HG03442 (cell line): ENCODE data around the gene ARHGEF6.

Experiments used
- ATAC-seq: cut with Tn5 transposase; IDR thresholded peaks from one replicate; pipeline ENCODE4 v1.9.1; 2021; ENCODE audit warnings: mild to moderate bottlenecking, moderate library complexity; ENCODE audit not compliant: unreplicated experiment

Gene ARHGEF6

DNA sequence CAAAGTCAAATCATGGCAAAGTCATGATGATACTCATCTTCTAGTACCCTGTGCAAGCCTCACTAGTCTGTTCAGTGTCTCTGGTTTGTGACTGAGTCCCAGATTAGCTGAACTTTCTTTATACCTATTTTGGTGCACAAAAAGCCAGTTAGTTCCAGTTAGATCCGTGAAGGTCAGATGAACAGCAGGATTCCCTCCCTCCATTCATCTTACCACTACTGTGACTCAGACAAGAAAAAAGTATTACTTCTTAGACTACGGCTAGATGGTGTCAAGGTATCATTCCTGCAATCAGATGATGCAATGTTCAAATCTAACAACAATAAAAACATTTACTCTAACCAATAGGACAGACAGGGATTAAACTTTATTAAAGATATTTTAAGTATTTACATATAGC is 30.4 kb downstream of the ARHGEF6 start:
- no peak for ATAC-seq

DNA sequence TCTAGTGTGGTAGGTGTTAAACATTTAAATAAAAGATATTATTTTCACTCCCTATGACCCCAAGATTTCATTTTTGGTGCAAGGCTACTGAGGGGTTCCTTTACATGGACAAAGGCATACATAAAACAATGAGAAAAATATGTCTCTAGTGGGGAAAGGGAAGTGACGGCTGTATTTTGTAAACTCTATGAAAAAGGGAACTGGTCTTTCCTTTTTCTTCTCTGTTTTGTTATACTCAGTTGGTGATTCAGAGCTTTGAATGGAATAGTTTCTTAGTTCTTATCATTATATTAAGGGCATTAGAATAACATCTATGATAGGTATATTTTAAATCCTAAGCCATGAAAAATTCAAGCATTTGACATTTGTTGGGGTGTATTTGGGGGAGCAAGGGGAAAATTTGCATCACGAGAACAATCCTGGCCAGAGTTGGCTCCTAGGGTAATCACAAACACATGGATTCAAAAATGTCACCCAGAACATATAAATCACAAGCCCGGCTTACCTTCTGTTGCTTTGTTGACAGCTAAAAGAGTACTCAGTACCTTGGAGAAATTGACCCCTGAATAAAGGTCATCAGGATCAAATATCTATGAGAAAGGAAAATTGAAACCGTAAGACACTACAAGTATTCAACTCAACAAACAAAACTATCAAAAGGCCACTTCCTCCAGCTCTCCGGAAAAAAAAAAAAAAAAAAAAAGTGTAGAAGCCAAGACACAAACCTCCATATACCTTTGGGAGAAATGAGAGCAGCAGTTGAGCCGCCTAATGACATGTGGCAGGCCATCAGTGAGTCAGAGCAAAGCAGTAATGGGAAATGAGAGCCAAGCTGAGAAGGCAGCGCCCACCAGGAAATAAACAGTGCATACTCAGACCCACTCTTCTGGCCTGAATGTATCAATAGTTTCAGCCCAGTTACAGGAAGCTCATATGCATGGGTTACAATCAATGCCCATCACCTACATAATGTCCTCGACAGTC is 33.4 kb downstream of the ARHGEF6 start:
- ATAC-seq, result peak; percentile 75

- no peak for ATAC-seq
These were observed 35.2 kb downstream of the ARHGEF6 start for GRCh38 chrX:136745215-136746173.

- ATAC-seq, result no peak
These were observed 37.9 kb downstream of the ARHGEF6 start for GRCh38 chrX:136742721-136743379.

DNA sequence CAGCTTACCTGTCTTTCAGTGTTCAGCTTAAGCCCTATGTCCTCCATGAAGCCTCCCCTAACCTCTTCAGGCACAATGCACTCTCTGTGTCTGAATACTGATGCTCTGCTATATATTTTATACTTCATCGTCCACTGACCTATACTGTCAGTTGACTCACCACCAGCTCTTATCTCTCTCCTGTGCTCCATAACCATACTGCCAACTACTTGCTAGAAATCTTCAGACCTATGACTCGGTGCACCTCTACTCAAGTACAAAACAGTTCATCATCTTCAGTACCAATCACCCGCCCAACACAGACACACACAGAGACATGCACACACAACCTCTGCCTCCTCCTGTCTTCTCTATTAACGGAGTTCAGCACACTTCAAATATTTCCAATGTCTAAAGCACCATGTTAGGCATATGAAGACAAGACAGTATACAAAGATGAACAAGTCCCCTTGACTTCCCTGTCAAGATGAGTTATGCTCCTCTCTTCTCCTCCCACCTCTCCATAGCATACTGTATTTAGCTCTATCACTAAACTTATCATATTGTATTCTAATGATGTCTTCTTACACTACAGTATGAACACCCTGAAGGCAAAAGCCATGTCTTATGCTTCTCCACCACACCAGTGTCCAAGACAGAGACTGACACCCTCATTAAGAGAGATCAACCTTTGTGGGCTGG is 42.5 kb downstream of the ARHGEF6 start:
- no peak for ATAC-seq

DNA sequence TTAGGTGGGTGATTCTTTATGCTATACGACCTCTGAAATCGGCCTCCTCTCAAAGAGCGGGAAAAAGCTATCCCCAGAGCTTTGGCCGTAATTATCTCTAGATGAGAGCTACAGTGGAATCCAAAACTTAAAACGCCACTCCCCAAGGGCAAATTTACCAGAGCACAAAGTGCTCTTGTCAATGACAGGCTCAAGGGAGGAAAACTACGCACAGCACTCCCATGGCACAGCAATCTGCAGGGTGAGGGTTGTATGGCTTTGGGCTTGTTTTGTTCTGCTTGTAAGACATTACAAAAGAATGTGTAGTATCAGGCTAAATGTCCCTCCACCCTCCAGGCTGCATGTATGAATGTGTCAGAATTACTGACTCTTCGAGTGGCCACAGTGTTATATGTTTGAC is 44.0 kb downstream of the ARHGEF6 start:
- no peak for ATAC-seq

DNA sequence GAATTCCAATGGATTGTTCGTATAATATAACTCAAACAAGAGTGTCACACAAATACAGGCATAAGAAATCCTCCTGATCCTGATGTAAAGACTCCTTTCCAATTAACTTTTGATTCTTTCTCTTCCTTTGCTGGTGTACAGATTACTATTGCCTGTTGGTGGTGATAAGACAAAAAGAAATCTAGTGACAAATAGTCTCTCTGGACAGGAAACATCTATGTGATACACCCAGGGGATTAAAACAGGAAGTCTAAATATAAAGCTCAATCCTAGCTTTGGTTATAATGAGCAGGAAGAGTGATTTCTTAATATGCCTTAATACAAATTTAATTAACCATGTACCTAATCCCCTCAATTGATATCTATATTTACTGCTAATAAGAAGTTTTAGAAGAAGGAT is 45.1 kb downstream of the ARHGEF6 start:
- no peak for ATAC-seq

DNA sequence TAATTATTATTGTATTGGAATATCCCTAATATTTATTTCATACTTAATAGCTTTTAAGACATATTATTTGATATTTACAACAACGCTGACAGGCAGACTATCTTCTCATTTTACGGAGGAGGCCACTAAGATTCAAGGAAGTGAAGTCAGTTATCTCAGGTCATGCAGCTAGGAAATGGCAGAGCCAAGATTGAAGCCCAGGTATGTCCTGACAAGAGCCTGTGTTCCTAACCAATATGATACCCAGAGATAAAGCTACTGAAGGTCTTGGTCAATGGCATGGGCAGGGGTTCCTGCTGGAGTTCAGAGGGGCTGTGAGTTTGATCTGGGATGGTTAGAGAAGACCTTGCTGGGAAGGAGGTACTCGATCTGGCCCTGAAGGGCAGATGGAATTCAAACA is 47.1 kb downstream of the ARHGEF6 start:
- no peak for ATAC-seq

DNA sequence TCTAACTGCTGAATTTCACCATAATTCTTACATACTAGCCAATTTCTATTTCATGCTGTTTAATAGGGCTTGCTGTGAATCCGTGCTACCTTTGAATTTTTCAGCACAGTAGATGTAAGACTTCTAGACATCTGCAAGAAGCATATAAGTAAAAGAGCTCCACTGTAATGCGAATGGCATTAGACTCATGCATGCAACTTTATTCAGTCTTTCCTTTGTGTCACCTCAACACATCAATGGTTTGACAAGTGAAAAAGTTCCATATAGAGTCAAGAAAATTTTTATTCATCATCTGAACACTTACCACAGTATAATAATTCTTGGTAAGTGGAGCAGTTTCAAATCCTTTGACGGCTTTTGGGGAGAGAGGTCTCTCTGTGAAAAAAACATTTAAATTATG is 48.9 kb downstream of the ARHGEF6 start:
- ATAC-seq, result no peak

GRCh38 chrX:136731207-136731782 is 49.4 kb downstream of the ARHGEF6 start:
- ATAC-seq, result no peak

DNA sequence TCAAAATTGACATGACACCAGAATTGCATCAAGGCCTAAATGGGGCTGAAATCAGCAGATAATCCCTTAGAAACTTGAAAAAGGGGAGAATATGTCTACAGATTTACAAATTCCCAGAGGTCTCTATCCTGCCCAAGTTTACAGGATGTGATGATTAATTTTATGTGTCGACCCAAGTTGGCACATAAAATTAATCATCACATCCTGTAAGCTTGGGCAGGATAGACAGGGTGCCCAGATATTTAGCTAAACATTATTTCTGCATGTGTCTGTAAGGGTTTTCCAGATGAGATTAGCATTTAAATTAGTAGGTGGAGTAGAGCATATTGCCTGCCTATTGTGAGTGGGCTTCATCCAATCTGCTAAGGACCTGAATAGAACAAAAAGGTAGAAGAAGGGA is 52.3 kb downstream of the ARHGEF6 start:
- no peak for ATAC-seq

GRCh38 chrX:136725441-136726104 is 55.2 kb downstream of the ARHGEF6 start:
- ATAC-seq, result no peak

GRCh38 chrX:136718091-136718490 is 62.6 kb downstream of the ARHGEF6 start:
- no peak for ATAC-seq

DNA sequence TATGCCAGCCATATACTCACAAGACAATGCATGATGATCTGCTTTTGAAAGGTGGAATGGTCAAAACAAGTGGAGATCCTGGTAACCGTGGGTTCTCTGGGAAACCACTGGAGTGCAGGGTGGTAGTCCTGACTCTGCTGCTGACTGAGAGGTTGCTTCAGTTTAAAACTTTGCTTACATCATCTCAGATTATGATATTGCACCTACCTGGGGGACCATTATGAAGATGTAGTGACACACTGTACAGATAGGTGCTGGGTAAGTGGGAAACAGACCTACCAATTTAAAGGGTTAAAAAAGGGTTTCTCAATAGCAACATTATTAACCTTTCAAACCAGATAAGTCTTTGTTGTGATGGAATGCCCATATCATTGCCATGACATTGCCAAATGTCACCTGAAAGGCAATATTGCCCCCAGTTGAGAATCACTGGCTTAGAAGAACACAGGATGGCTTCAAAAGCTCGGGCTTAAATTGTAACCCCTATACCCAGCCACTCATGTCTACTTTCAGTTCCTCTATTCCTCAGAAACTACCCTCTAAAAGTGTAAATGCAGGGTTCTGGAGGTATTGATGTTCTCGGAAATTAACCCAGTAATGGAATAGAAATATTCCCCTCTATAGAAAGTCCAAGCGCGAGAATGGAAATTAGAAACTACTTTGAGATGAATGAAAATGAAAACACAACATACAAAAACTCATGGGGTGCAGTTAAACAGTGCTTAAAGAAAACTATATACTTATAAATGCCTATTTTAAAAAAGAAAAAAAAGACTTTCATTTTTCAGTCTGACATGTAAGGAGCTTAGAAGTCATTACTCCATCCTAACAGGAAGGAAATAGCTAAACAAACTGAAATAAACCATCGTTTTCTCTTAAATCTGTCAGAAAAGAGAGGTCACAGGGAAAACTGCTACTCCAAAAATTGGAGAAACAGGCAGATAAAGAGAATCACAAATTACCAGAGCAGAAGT is 65.8 kb downstream of the ARHGEF6 start:
- ATAC-seq, result peak; percentile 83

- ATAC-seq, result no peak
These were observed 68.0 kb downstream of the ARHGEF6 start for GRCh38 chrX:136712650-136713310.

DNA sequence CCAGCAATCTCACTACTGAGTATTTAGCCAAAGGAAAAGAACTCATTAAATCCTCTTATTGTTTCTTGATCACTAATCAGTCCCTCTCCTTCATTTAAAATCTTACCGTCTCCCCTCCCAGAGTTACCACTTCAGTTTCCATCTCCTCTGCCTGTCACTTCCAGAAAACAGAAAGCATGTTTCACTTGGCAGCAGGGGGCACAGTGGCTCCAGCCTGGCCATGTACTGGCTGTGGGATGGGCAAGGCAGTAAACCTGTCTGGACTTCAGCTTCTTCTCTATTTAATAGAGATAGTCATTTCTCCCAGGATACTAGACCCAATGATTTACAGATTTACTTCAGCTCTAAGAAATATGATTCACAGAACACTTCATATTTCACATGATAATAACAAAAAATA is 69.6 kb downstream of the ARHGEF6 start:
- no peak for ATAC-seq

- ATAC-seq, result peak; percentile 51
These were observed 70.3 kb downstream of the ARHGEF6 start for GRCh38 chrX:136710325-136710951.
